ENCODE data around the gene PRKAR1B. TPM values are rescaled to one million over a fixed set of nuclear protein-coding genes. Genes with fewer than 3 reads are reported as not detected.

The PRKAR1B gene
- polyA plus RNA-seq, 1 of the 3 experiments (the other 2 are of a cell fraction): 63.7 TPM

- H3K9ac ChIP-seq: no peak overlapping the region
- no peak overlapping the region for H3K4me2 ChIP-seq
- DNase-seq: no peak
- TF ChIP-seq MAX (IDR thresholded peaks at IDR 0.05; ENCODE audit: low read depth) (no peak), IRF3 (IDR thresholded peaks at IDR 0.05; ENCODE audit: low read depth, low read length) (no peak), MEF2A (IDR thresholded peaks at IDR 0.05; ENCODE audit: borderline replicate concordance, low read depth) (no peak), FOXJ3 (CRISPR knock-in tag; IDR thresholded peaks at IDR 0.05) (no peak), YY1 (IDR thresholded peaks at IDR 0.05; ENCODE audit: low read depth) (no peak), FOSL2 (IDR thresholded peaks at IDR 0.05; ENCODE audit: borderline replicate concordance, low read depth) (no peak), SMC3 (IDR thresholded peaks at IDR 0.05; ENCODE audit: low read depth, low read length) (no peak), POLR2AphosphoS5 (IDR thresholded peaks at IDR 0.05; ENCODE audit: low read depth, low read length) (no peak), PBX3 (IDR thresholded peaks at IDR 0.05) (no peak), CTCF (IDR thresholded peaks at IDR 0.05) (no peak), USF1 (IDR thresholded peaks at IDR 0.05; ENCODE audit: borderline replicate concordance, low read depth) (no peak), CHD2 (IDR thresholded peaks at IDR 0.05; ENCODE audit: low read length, partially characterized antibody) (no peak)
- no peaks in the 10 kb centered on the region for H3K79me2 ChIP-seq (ENCODE audit: insufficient read depth)
- H3K27ac ChIP-seq (ENCODE audit: low read depth in 2 of 2, low read length in 1 of 2): no peak overlapping the region
- H4K20me1 ChIP-seq (ENCODE audit: insufficient read depth): no peaks in the 10 kb centered on the region
- no peak overlapping the region for H2AFZ ChIP-seq (ENCODE audit: low read depth)
- H3K9me2 ChIP-seq: no peaks in the 10 kb centered on the region
- H3K27me3 ChIP-seq (ENCODE audit: insufficient read depth): no peaks in the 10 kb centered on the region
- H3F3A ChIP-seq (replicated peaks; ENCODE audit: insufficient read depth): peaks cover 4% of the 10 kb centered on the region
- 75% methylated on average over 4 of the region's 4 CpGs for WGBS (ENCODE audit: low lambda C conversion rate)
- no peaks in the 10 kb centered on the region for H3K9me3 ChIP-seq
- H3K36me3 ChIP-seq (replicated peaks in 1 of 2; ENCODE audit: control insufficient read depth in 1 of 2, insufficient read depth in 2 of 2, low read length in 1 of 2): no peaks in the 10 kb centered on the region
- CTCF ChIA-PET: no interaction called here
- POLR2A ChIA-PET: no interaction called here
- no peak overlapping the region for H3K4me3 ChIP-seq (ENCODE audit: low read depth in 2 of 2, low read length in 1 of 2)
- H3K4me1 ChIP-seq (ENCODE audit: control insufficient read depth in 1 of 2, insufficient read depth in 2 of 2, low read depth in 1 of 2, low read length in 1 of 2): no peaks in the 10 kb centered on the region
Measured at GRCh38 chr7:655758-656157, 71.3 kb downstream of the PRKAR1B start.
